K562 (cell line): ENCODE results near the gene RPL27. TPM values are rescaled to one million over a fixed set of nuclear protein-coding genes. Genes with fewer than 3 reads are reported as not detected.

ENCODE experiments used
- BDP1 ChIP-seq: IDR thresholded peaks from 3 replicates; pipeline ENCODE4 v1.6.1; 2011; ENCODE audit not compliant: insufficient read length, insufficient read depth
- BRD4 ChIP-seq: fragments of 200-600 bp; sonication (generic); IDR thresholded peaks from 2 replicates; pipeline ENCODE4 v1.6.1; 2017; ENCODE audit warnings: inconsistent platforms
- BRD9 ChIP-seq: fragments of 450-650 bp; IDR thresholded peaks from 2 replicates; pipeline ENCODE4 v1.6.1; 2018; ENCODE audit warnings: low read depth; ENCODE audit not compliant: partially characterized antibody
- CCNT2 ChIP-seq: IDR thresholded peaks from 2 replicates; pipeline ENCODE4 v1.6.1; 2011; ENCODE audit warnings: borderline replicate concordance, low read depth, mild to moderate bottlenecking, moderate library complexity, mixed read lengths, low read length; ENCODE audit not compliant: insufficient read length; ENCODE audit errors: extremely low read depth
- CLOCK ChIP-seq: fragments of 250-450 bp; sonication (Bioruptor Pico); IDR thresholded peaks from 2 replicates; pipeline ENCODE4 v1.4.0; 2020; ENCODE audit warnings: mild to moderate bottlenecking, moderate library complexity, borderline replicate concordance
- NFYB ChIP-seq: IDR thresholded peaks from 2 replicates; pipeline ENCODE4 v1.6.1; 2011; ENCODE audit warnings: mild to moderate bottlenecking, moderate library complexity; ENCODE audit not compliant: insufficient read length; ENCODE audit errors: extremely low read depth
- NR4A1 ChIP-seq, 2 experiments: fragments of 250-450 bp in 1 of 2; fragments of 450-650 bp in 1 of 2; sonication (Bioruptor Pico) in 1 of 2; IDR thresholded peaks; 2 replicates each; pipeline versions ENCODE4 v1.4.0 to v1.6.1; 2016 to 2020; ENCODE audit warnings: mild to moderate bottlenecking in 2 of 2, missing compliant biosample characterization in 1 of 2, missing genetic modification characterization in 1 of 2, moderate library complexity in 1 of 2
- PHB2 ChIP-seq: fragments of 450-650 bp; IDR thresholded peaks from 2 replicates; pipeline ENCODE4 v1.6.1; 2017; ENCODE audit warnings: low read depth
- PKNOX1 ChIP-seq: fragments of 450-650 bp; IDR thresholded peaks from 2 replicates; pipeline ENCODE4 v1.6.1; 2016
- PURB ChIP-seq: sonication (generic); formaldehyde crosslinking; IDR thresholded peaks from 2 replicates; pipeline ENCODE4 v1.9.0; 2021; ENCODE audit warnings: low read depth, mild to moderate bottlenecking, missing genetic modification reagents
- RBFOX2 ChIP-seq: fragments of 200-400 bp; formaldehyde crosslinking; IDR thresholded peaks from 2 replicates; pipeline ENCODE4 v1.6.1; 2017; ENCODE audit warnings: low read depth, mild to moderate bottlenecking, low read length, moderate library complexity
- SNRNP70 ChIP-seq: fragments of 200-400 bp; formaldehyde crosslinking; optimal IDR thresholded peaks from 2 replicates; pipeline ENCODE3; 2017; ENCODE audit warnings: low read depth, low read length
- SREBF2 ChIP-seq: sonication (generic); formaldehyde crosslinking; IDR thresholded peaks from 2 replicates; pipeline ENCODE4 v1.4.0; 2020; ENCODE audit warnings: mild to moderate bottlenecking, missing genetic modification reagents
- TEAD1 ChIP-seq, 2 experiments: fragments of 450-650 bp in 1 of 2; sonication (generic) in 1 of 2; formaldehyde crosslinking; IDR thresholded peaks; 2 replicates each; pipeline versions ENCODE4 v1.4.0 to v1.8.0; 2020 to 2022; ENCODE audit warnings: mild to moderate bottlenecking in 2 of 2, missing genetic modification reagents in 1 of 2
- ZFX ChIP-seq: sonication (generic); formaldehyde crosslinking; IDR thresholded peaks from 2 replicates; pipeline ENCODE4 v1.8.0; 2022; ENCODE audit warnings: mild to moderate bottlenecking, missing genetic modification reagents, moderate library complexity
- ZNF217 ChIP-seq: sonication (generic); formaldehyde crosslinking; IDR thresholded peaks from 2 replicates; pipeline ENCODE4 v1.8.0; 2022; ENCODE audit warnings: mild to moderate bottlenecking, missing genetic modification reagents
- ZNF354B ChIP-seq: fragments of 250-450 bp; sonication (Bioruptor Pico); IDR thresholded peaks from 2 replicates; pipeline ENCODE4 v1.4.0; 2020
- ZNF589 ChIP-seq: fragments of 200-800 bp; sonication (Bioruptor generic); IDR thresholded peaks from 2 replicates; pipeline ENCODE4 v1.6.1; 2016; ENCODE audit warnings: low read depth, missing genetic modification characterization, missing compliant biosample characterization
- ZNF639 ChIP-seq, 2 experiments: fragments of 200-800 bp in 1 of 2; sonication (Bioruptor generic) in 1 of 2; sonication (generic) in 1 of 2; formaldehyde crosslinking in 1 of 2; IDR thresholded peaks in 1 of 2; conservative IDR thresholded peaks in 1 of 2; 2 replicates each; pipeline versions ENCODE4 v1.5.0 to v1.6.1; 2016 to 2020; ENCODE audit warnings: missing compliant biosample characterization in 1 of 2, missing genetic modification characterization in 1 of 2, missing genetic modification reagents in 1 of 2
- ZNF79 ChIP-seq: fragments of 250-450 bp; sonication (Bioruptor Pico); IDR thresholded peaks from 2 replicates; pipeline ENCODE4 v1.4.0; 2020; ENCODE audit warnings: low read depth, mild to moderate bottlenecking, moderate library complexity
- ZNF830 ChIP-seq: fragments of 250-450 bp; sonication (Bioruptor Pico); IDR thresholded peaks from 2 replicates; pipeline ENCODE4 v1.5.0; 2021; ENCODE audit warnings: mild to moderate bottlenecking
- polyA plus RNA-seq, 8 experiments: library from polyadenylated mRNA; depleted of rRNA in 4 of 8; stranded (reverse) in 5 of 8; unstranded in 3 of 8; fragments of >200 nt; fragmentation: Nextera tagmentation in 2 of 8; fragmentation: Illumina TruSeq in 1 of 8; extraction: Ambion mirVana in 2 of 8; extraction: Trizol in 1 of 8; gene quantifications; 2 replicates each; pipeline versions ENCODE4 v1.2.1 to v1.2.3, GENCODE V29; 2011 to 2014; ENCODE audit warnings: inconsistent platforms in 1 of 8, missing spikeins in 1 of 8
- total RNA-seq, 7 experiments: library from RNA; depleted of rRNA in 6 of 7; stranded (reverse); fragments of >200 nt in 6 of 7; fragmentation: Illumina TruSeq in 2 of 7; extraction: Trizol in 2 of 7; gene quantifications; 2 replicates each; pipeline versions ENCODE4 v1.2.1 to v1.2.3, GENCODE V29; 2011 to 2021; ENCODE audit warnings: low replicate concordance in 1 of 7

Gene RPL27
- total and polyA plus RNA-seq, 9 of the 15 experiments (the other 6 are each of a cell fraction or from before 2014, with no cell fraction given): 1,539 to 6,155 (median 3,710) TPM

- TF ChIP-seq NR4A1 (CRISPR knock-in tag; IDR thresholded peaks at IDR 0.05) (no peak), NR4A1 (tag; IDR thresholded peaks at IDR 0.05) (no peak), ZFX (CRISPR knock-in tag) (peak; percentile 90), ZNF830 (CRISPR knock-in tag) (no peak), PKNOX1 (peak; percentile 25; the same call in 1 of the 2 replicates), BRD4 (no peak), SNRNP70 (no peak), ZNF639 (CRISPR knock-in tag; conservative IDR thresholded peaks at IDR 0.05 in 1 of 2, IDR thresholded peaks at IDR 0.05 in 1 of 2) (peak in 1 of 2 experiments; percentile 6; a peak in 1 of 4 replicates), CCNT2 (no peak), ZNF354B (CRISPR knock-in tag) (no peak), BRD9 (peak; percentile 65), TEAD1 (CRISPR knock-in tag; IDR thresholded peaks at IDR 0.05) (peak in 1 of 2 experiments; percentile 38; a peak in 1 of 4 replicates), PURB (CRISPR knock-in tag) (no peak), CLOCK (CRISPR knock-in tag) (no peak), ZNF79 (CRISPR knock-in tag) (no peak), NFYB (no peak), ZNF589 (CRISPR knock-in tag) (peak; percentile 56; the same call in 1 of the 2 replicates), RBFOX2 (peak; percentile 66), PHB2 (no peak), SREBF2 (no peak), BDP1 (no peak), ZNF217 (no peak)
These were observed 26.4 kb downstream of the RPL27 start, which contains the start of gene RND2 (continued) for GRCh38 chr17:43024407-43025289.
